ENCODE data around the gene DOC2B. TPM values are rescaled to one million over a fixed set of nuclear protein-coding genes. Genes with fewer than 3 reads are reported as not detected.

DOC2B gene
- total and polyA plus RNA-seq, 9 of the 15 experiments (the other 6 are each of a cell fraction or from before 2014, with no cell fraction given): 0.02 TPM; not detected in 8

DNA sequence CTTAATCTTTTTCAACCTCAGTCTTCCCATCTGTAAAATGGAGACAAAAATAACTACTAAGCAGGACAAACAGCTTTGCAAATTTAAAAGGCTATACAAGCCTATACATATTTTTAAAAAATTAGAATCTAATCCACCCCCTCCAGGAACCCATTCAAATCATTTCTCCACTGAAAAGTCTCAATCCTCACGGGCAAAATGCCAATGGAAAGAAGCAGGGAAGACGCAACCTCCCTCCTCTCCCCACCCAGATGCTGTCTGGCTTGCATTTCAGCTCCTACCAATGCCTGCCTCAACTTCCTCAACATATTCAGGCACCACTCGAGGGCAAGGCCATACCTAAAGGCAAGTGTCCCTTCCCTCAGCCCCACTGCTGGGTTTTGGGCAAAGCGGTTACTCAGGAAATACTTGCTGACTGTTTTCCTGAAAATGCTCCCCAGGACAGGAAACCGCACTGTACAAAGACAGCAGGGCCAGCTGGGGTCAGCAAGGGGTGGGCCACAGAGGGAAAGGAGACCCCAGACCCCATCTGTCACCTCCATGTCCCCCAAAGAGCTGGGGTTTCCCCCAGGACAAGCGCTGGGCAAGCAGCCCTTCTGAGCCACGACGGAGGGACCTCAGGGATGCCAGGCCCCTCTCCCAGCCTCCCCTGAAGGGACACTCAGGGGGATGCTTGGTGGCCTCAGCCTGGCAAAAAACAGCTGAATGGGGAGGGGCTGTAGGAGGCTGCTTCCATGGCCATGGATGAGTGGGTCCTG is 47.7 kb upstream of the DOC2B start:
- POLR2A ChIA-PET: interaction anchor here (0.7 kb wide), 1 partner anchor 56 kb away, joined by 4 read pairs; no protein-coding TSS in a partner anchor
- in situ Hi-C loops (cut with MboI): no loop called here
- Histone ChIP-seq H2AFZ (ENCODE audit: low read depth, low read length) (no peak overlapping the region), H3K79me2 (ENCODE audit: control insufficient read depth, insufficient read depth, low read length) (no peaks in the 10 kb centered on the region), H3K9ac (ENCODE audit: insufficient read depth in 1 of 2, low read depth in 2 of 2, low read length in 2 of 2) (no peak overlapping the region), H3K4me3 (no peak overlapping the region), H3K4me1 (replicated peaks in 1 of 2; ENCODE audit: control insufficient read depth in 2 of 2, insufficient read depth in 2 of 2, low read length in 2 of 2) (no peaks in the 10 kb centered on the region; a peak in 2 of 5 replicates), H4K20me1 (replicated peaks; ENCODE audit: control insufficient read depth, insufficient read depth, low read length) (no peaks in the 10 kb centered on the region; the same call in 1 of the 2 replicates), H3K36me3 (ENCODE audit: control insufficient read depth, insufficient read depth, low read length) (no peaks in the 10 kb centered on the region), H3K9me1 (ENCODE audit: control insufficient read depth, insufficient read depth, low read length) (no peaks in the 10 kb centered on the region), H3K27me3 (ENCODE audit: control insufficient read depth in 2 of 2, insufficient read depth in 2 of 2, low read length in 2 of 2) (peaks cover 6 to 48% of the 10 kb centered on the region in 2 experiments; a peak in 4 of 5 replicates), H3K27ac (ENCODE audit: extremely low read depth, low read depth, low read length) (no peak overlapping the region), H3K4me2 (ENCODE audit: insufficient read depth, low read length) (no peak overlapping the region), H3K9me3 (replicated peaks; ENCODE audit: control insufficient read depth, insufficient read depth, low read depth, low read length) (no peaks in the 10 kb centered on the region)
- 1% methylated on average over 6 of the region's 8 CpGs for WGBS (ENCODE audit: insufficient coverage, low coverage, missing lambda C conversion rate)
- no peak for FAIRE-seq
- ATAC-seq: no peak
- BruUV-seq (replicated peaks): no TSS peak
- intact Hi-C loops (cut with micrococcal nuclease): no loop called here
- TF ChIP-seq YBX1 (IDR thresholded peaks at IDR 0.05) (no peak), RBM25 (IDR thresholded peaks at IDR 0.05; ENCODE audit: low read depth, low read length, severe bottlenecking) (peak; percentile 6), HIVEP1 (CRISPR knock-in tag; IDR thresholded peaks at IDR 0.05) (no peak)
- CTCF ChIA-PET (ENCODE audit: low intra/inter-chr PET ratio): no interaction called here
- no peak for DNase-seq (ENCODE audit: extremely low read depth in 1 of 4, low spot score in 3 of 4)

DNA sequence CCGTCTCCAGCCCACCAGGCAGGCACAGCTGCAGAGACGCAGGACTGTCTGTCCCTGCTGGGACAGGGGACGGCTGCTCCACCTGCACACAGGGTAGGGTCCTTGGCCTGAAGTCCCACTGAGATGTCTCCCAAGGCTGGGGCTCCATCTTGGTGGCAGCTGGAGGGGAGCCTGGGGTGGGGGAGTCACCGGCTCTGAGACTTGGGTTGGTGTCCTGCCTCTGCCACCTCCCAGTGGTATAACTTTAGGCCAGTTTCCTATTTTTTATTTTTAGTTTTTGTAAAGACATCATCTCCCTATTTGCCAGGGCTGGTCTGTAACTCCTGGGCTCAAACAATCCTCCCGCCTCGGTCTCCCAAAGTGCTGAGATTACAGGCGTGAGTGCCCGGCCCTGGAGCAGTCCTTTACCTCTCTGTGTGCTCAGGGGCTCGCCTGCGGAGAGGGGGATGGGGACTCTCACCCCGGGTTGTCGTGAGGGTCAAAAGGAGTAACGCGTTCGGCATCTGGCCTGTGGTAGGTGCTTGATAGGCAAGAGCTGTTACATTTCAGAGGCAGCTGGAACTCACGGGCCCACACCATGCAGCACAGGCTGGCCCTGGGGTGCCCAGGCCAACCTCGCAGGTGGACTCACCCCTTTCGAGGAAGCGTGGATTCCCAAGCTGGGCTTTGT is 46.6 kb upstream of the DOC2B start:
- ChIA-PET POLR2A (no interaction called here), CTCF (ENCODE audit: low intra/inter-chr PET ratio) (no interaction called here)
- no peak overlapping the region for H3K4me3 ChIP-seq
- WGBS (ENCODE audit: insufficient coverage, low coverage, missing lambda C conversion rate): 1% methylated on average over 16 of the region's 19 CpGs
- no peaks in the 10 kb centered on the region for H3K36me3 ChIP-seq (ENCODE audit: control insufficient read depth, insufficient read depth, low read length)
- BruUV-seq (replicated peaks): no TSS peak
- ATAC-seq (no peak), DNase-seq (ENCODE audit: extremely low read depth in 1 of 4, low spot score in 3 of 4) (no peak), FAIRE-seq (no peak)
- no peak overlapping the region for H2AFZ ChIP-seq (ENCODE audit: low read depth, low read length)
- H3K9ac ChIP-seq (ENCODE audit: insufficient read depth in 1 of 2, low read depth in 2 of 2, low read length in 2 of 2): no peak overlapping the region; a peak in 1 of 4 replicates
- H3K4me1 ChIP-seq (replicated peaks in 1 of 2; ENCODE audit: control insufficient read depth in 2 of 2, insufficient read depth in 2 of 2, low read length in 2 of 2): no peaks in the 10 kb centered on the region; a peak in 1 of 5 replicates
- H3K27ac ChIP-seq (ENCODE audit: extremely low read depth, low read depth, low read length): no peak overlapping the region
- in situ Hi-C loops (cut with MboI): no loop called here
- no peaks in the 10 kb centered on the region for H3K9me3 ChIP-seq (replicated peaks; ENCODE audit: control insufficient read depth, insufficient read depth, low read depth, low read length)
- no peaks in the 10 kb centered on the region for H3K79me2 ChIP-seq (ENCODE audit: control insufficient read depth, insufficient read depth, low read length)
- intact Hi-C loops (cut with micrococcal nuclease): no loop called here
- peaks cover 6 to 48% of the 10 kb centered on the region in 2 experiments; a peak in 4 of 5 replicates for H3K27me3 ChIP-seq (ENCODE audit: control insufficient read depth in 2 of 2, insufficient read depth in 2 of 2, low read length in 2 of 2)
- TF ChIP-seq DACH1 (IDR thresholded peaks at IDR 0.05; ENCODE audit: partially characterized antibody): no peak
- no peaks in the 10 kb centered on the region; the same call in 1 of the 2 replicates for H4K20me1 ChIP-seq (replicated peaks; ENCODE audit: control insufficient read depth, insufficient read depth, low read length)
- H3K4me2 ChIP-seq (ENCODE audit: insufficient read depth, low read length): no peak overlapping the region
- no peaks in the 10 kb centered on the region for H3K9me1 ChIP-seq (ENCODE audit: control insufficient read depth, insufficient read depth, low read length)
